B cell (primary cell): Measurements from ENCODE around the gene OCA2. TPM values are rescaled to one million over a fixed set of nuclear protein-coding genes. Genes with fewer than 3 reads are reported as not detected.

Experiments
- ATAC-seq: fragments of 200-7000 bp; cut with Tn5 transposase; one replicate; pipeline ENCODE4 v1.10.0; 2021; ENCODE audit warnings: low read depth, mild to moderate bottlenecking, moderate number of reproducible peaks, moderate library complexity
- CTCF ChIA-PET: fragments of 350-600 bp; sonication (Branson Sonifier 250); formaldehyde crosslinking; loops from one replicate; lab custom pipeline; 2021; ENCODE audit warnings: antibody characterized with exemption, inconsistent platforms; lab: Charles Lee
- POLR2A ChIA-PET: fragments of 350-600 bp; sonication (Branson Sonifier 250); formaldehyde crosslinking; loops from one replicate; lab custom pipeline; 2021; ENCODE audit warnings: antibody characterized with exemption; lab: Charles Lee
- DNase-seq: peaks from one replicate; pipeline ENCODE4 v3.0.0; 2013
- H2AFZ ChIP-seq: 2 replicates; pipeline ENCODE4 v1.6.1; 2012; ENCODE audit warnings: mild to moderate bottlenecking, low read depth, low read length; ENCODE audit not compliant: insufficient read depth, poor library complexity, severe bottlenecking
- H3K27ac ChIP-seq, 2 donors: 1 replicate in 1 of 2; 2 replicates in 1 of 2; pipeline ENCODE4 v1.5.1; 2012 to 2013; ENCODE audit warnings: low read length in 2 of 2, mild to moderate bottlenecking in 2 of 2, moderate library complexity in 1 of 2
- H3K27me3 ChIP-seq, 4 experiments: fragments of 200-600 bp in 1 of 4; sonication (generic) in 1 of 4; replicated peaks in 1 of 4; 1 replicate in 2 of 4; 2 replicates in 2 of 4; pipeline versions ENCODE4 v1.6.1 to v1.7.0; 2013 to 2016; ENCODE audit warnings: low read length in 3 of 4, mild to moderate bottlenecking in 2 of 4, mixed read lengths in 1 of 4, moderate library complexity in 1 of 4; ENCODE audit not compliant: insufficient read depth in 4 of 4, control insufficient read depth in 3 of 4; ENCODE audit errors: control extremely low read depth in 1 of 4
- H3K36me3 ChIP-seq, 2 experiments: replicated peaks in 1 of 2; 1 replicate in 1 of 2; 2 replicates in 1 of 2; pipeline versions ENCODE4 v1.6.1 to v1.7.1; 2013; ENCODE audit warnings: low read length in 1 of 2; ENCODE audit not compliant: insufficient read depth in 2 of 2, control insufficient read depth in 1 of 2; ENCODE audit errors: control extremely low read depth in 1 of 2, extremely low read depth in 1 of 2
- H3K4me1 ChIP-seq, 2 donors: fragments of 200-600 bp in 1 of 2; sonication (generic) in 1 of 2; 1 replicate in 1 of 2; 2 replicates in 1 of 2; pipeline versions ENCODE4 v1.5.1 to v1.6.1; 2013 to 2017; ENCODE audit warnings: low read length in 2 of 2; ENCODE audit not compliant: control insufficient read depth in 2 of 2, insufficient read depth in 2 of 2
- H3K4me2 ChIP-seq: replicated peaks from 2 replicates; pipeline ENCODE3; 2012; ENCODE audit warnings: mild to moderate bottlenecking, low read depth, low read length; ENCODE audit not compliant: poor library complexity, severe bottlenecking
- H3K4me3 ChIP-seq, 5 experiments: fragments of 200-600 bp in 1 of 5; sonication (generic) in 1 of 5; 1 replicate in 3 of 5; 2 replicates in 2 of 5; pipeline versions ENCODE4 v1.5.1 to v1.7.0; 2011 to 2016; ENCODE audit warnings: low read length in 4 of 5, mild to moderate bottlenecking in 4 of 5, low read depth in 2 of 5, control low read depth in 1 of 5, moderate library complexity in 1 of 5; ENCODE audit not compliant: insufficient read depth in 1 of 5; ENCODE audit errors: control extremely low read depth in 1 of 5, extremely low read depth in 1 of 5
- H3K79me2 ChIP-seq: fragments of 200-600 bp; sonication (generic); one replicate; pipeline ENCODE4 v1.6.0; 2016; ENCODE audit warnings: low read length; ENCODE audit not compliant: control insufficient read depth, insufficient read depth
- H3K9ac ChIP-seq: fragments of 200-600 bp; sonication (generic); 2 replicates; pipeline ENCODE4 v1.6.1; 2017; ENCODE audit warnings: mild to moderate bottlenecking, low read length, moderate library complexity
- H3K9me3 ChIP-seq, 3 donors: one replicate each; pipeline versions ENCODE4 v1.6.1 to v1.7.1; 2013; ENCODE audit warnings: low read length in 2 of 3; ENCODE audit not compliant: control insufficient read depth in 2 of 3, insufficient read depth in 1 of 3; ENCODE audit errors: control extremely low read depth in 1 of 3
- H4K20me1 ChIP-seq: 2 replicates; pipeline ENCODE4 v1.6.0; 2012; ENCODE audit warnings: mild to moderate bottlenecking, low read length; ENCODE audit not compliant: insufficient read depth, control insufficient read depth, poor library complexity, severe bottlenecking
- H3K27ac Mint-ChIP-seq: one replicate; pipeline ENCODE4 v1.8.0; 2021; ENCODE audit warnings: mixed read lengths
- H3K27me3 Mint-ChIP-seq: one replicate; pipeline ENCODE4 v1.8.0; 2021; ENCODE audit warnings: mixed read lengths
- H3K4me1 Mint-ChIP-seq: one replicate; pipeline ENCODE4 v1.8.0; 2021; ENCODE audit warnings: mixed read lengths
- H3K4me3 Mint-ChIP-seq: one replicate; pipeline ENCODE4 v1.8.0; 2021; ENCODE audit warnings: mixed read lengths
- H3K9me3 Mint-ChIP-seq: one replicate; pipeline ENCODE4 v1.8.0; 2022; ENCODE audit warnings: mixed read lengths; ENCODE audit not compliant: insufficient read depth
- CTCF ChIP-seq: fragments of 200-600 bp; IDR thresholded peaks from one replicate; pipeline ENCODE4 v1.8.0; 2022; ENCODE audit warnings: antibody characterized with exemption, mild to moderate bottlenecking
- EZH2 ChIP-seq: IDR thresholded peaks from 2 replicates; pipeline ENCODE4 v1.6.1; 2012; ENCODE audit warnings: borderline replicate concordance, low read depth, mild to moderate bottlenecking, moderate library complexity, low read length; ENCODE audit not compliant: insufficient read depth, poor library complexity, severe bottlenecking
- WGBS: methylation state at CpG from one replicate; pipeline ENCODE4 v1.1.5; 2013; ENCODE audit warnings: missing lambda C conversion rate; ENCODE audit not compliant: insufficient coverage; 5-methylcytosine and 5-hydroxymethylcytosine counted together
- intact Hi-C: fragments of 100-400 bp; cut with micrococcal nuclease; formaldehyde crosslinking; loops from one replicate; pipeline ENCODE4 v1.10.0; 2022
- polyA plus RNA-seq: library from polyadenylated mRNA; depleted of rRNA; stranded (reverse); fragments of >200 nt; gene quantifications from 2 replicates; pipeline ENCODE4 v1.2.3, GENCODE V29; 2012
- total RNA-seq, 2 donors: library from RNA; stranded (reverse); fragments of 120-200 nt in 1 of 2; gene quantifications; 1 replicate in 1 of 2; 2 replicates in 1 of 2; pipeline versions ENCODE4 v1.2.3 to v1.2.4, GENCODE V29; 2013 to 2022

Gene OCA2
- total and polyA plus RNA-seq, 2 donors (not counting 1 experiment from before 2014, with no cell fraction given), result 0.12 TPM; not detected in 1

GRCh38 chr15:27951191-27951890 lies 147.8 kb downstream of the OCA2 start:
- WGBS, result 95% methylated on average over 8 of the region's 13 CpGs
- H3K4me3 Mint-ChIP-seq, result no peak overlapping the region
- Histone ChIP-seq H3K27me3 (no peaks in the 10 kb centered on the region), H3K9me3 (peaks cover 0 to 14% (median 0%) of the 10 kb centered on the region in 3 donors), H3K4me3 (no peak overlapping the region), H3K9ac (no peak overlapping the region), H4K20me1 (no peaks in the 10 kb centered on the region), H3K79me2 (no peaks in the 10 kb centered on the region), H3K36me3 (no peaks in the 10 kb centered on the region), H3K27ac (no peak overlapping the region), H3K4me2 (no peak overlapping the region), H3K4me1 (peaks cover 7 to 13% of the 10 kb centered on the region in 2 donors), H2AFZ (no peak overlapping the region)
- H3K27me3 Mint-ChIP-seq, result no peaks in the 10 kb centered on the region
- ATAC-seq, result no peak
- no peak for DNase-seq
- TF ChIP-seq EZH2 (no peak), CTCF (no peak)
- CTCF ChIA-PET, result no interaction called here
- intact Hi-C loops, result no loop called here
- POLR2A ChIA-PET, result no interaction called here
- peaks cover 8% of the 10 kb centered on the region for H3K4me1 Mint-ChIP-seq
- H3K9me3 Mint-ChIP-seq, result peaks cover 3% of the 10 kb centered on the region
- no peak overlapping the region for H3K27ac Mint-ChIP-seq

- no peak for DNase-seq
- Histone ChIP-seq H3K36me3 (no peaks in the 10 kb centered on the region), H3K9me3 (peaks cover 0 to 14% (median 0%) of the 10 kb centered on the region in 3 donors), H3K9ac (no peak overlapping the region), H2AFZ (no peak overlapping the region), H3K4me2 (no peak overlapping the region), H3K79me2 (no peaks in the 10 kb centered on the region), H3K4me1 (no peaks in the 10 kb centered on the region), H3K27ac (no peak overlapping the region), H3K4me3 (no peak overlapping the region), H3K27me3 (no peaks in the 10 kb centered on the region), H4K20me1 (no peaks in the 10 kb centered on the region)
- H3K9me3 Mint-ChIP-seq, result peaks cover 3% of the 10 kb centered on the region
- no peak overlapping the region for H3K4me3 Mint-ChIP-seq
- H3K4me1 Mint-ChIP-seq, result no peaks in the 10 kb centered on the region
- H3K27me3 Mint-ChIP-seq, result no peaks in the 10 kb centered on the region
- ChIA-PET CTCF (no interaction called here), POLR2A (no interaction called here)
- no peak for ATAC-seq
- 95% methylated on average over 9 of the region's 10 CpGs for WGBS
- intact Hi-C loops, result no loop called here
- no peak overlapping the region for H3K27ac Mint-ChIP-seq
- no peak for TF ChIP-seq CTCF
- TF ChIP-seq EZH2, result no peak
Observed at GRCh38 chr15:27949089-27949488, 150.0 kb downstream of the OCA2 start.
